H1 (cell line): ENCODE measurements around the gene MPND. TPM values are rescaled to one million over a fixed set of nuclear protein-coding genes. Genes with fewer than 3 reads are reported as not detected.

ENCODE experiments used
- CTCF ChIA-PET: fragments of 300-600 bp; sonication (Branson Sonifier 250); formaldehyde crosslinking; loops from one replicate; lab custom pipeline; 2021; ENCODE audit not compliant: partially characterized antibody; lab: Charles Lee
- POLR2A ChIA-PET: fragments of 300-600 bp; sonication (Branson Sonifier 250); formaldehyde crosslinking; loops from one replicate; lab custom pipeline; 2021; ENCODE audit warnings: inconsistent platforms; ENCODE audit not compliant: partially characterized antibody; lab: Charles Lee
- DNase-seq, 2 experiments: peaks; one replicate each; pipeline versions ENCODE4 v3.0.0 to v3.0.0-alpha.2; 2010 to 2022; ENCODE audit warnings: low spot score in 2 of 2, low read depth in 1 of 2, mixed read lengths in 1 of 2
- FAIRE-seq: peaks from 2 replicates; lab custom pipeline; 2011; peaks lifted over from hg19 to GRCh38; lab: Jason Lieb, UNC
- H2AFZ ChIP-seq: 2 replicates; pipeline ENCODE4 v1.8.1; 2012; ENCODE audit warnings: low read length, inconsistent platforms
- H2AK5ac ChIP-seq: 2 replicates; pipeline ENCODE4 v1.6.1; 2013; ENCODE audit warnings: low read depth, low read length
- H2BK120ac ChIP-seq: replicated peaks from 2 replicates; pipeline ENCODE3; 2013; ENCODE audit warnings: low read depth, low read length, inconsistent platforms
- H2BK12ac ChIP-seq: 2 replicates; pipeline ENCODE4 v1.6.1; 2013; ENCODE audit warnings: low read depth, low read length
- H2BK15ac ChIP-seq: 2 replicates; pipeline ENCODE4 v1.6.1; 2013; ENCODE audit warnings: low read length
- H2BK20ac ChIP-seq: 2 replicates; pipeline ENCODE4 v1.6.1; 2013; ENCODE audit warnings: low read length
- H2BK5ac ChIP-seq: 2 replicates; pipeline ENCODE4 v1.6.1; 2013; ENCODE audit warnings: low read depth, low read length
- H3K14ac ChIP-seq: 2 replicates; pipeline ENCODE4 v1.6.1; 2013; ENCODE audit warnings: inconsistent platforms; ENCODE audit not compliant: insufficient read length
- H3K18ac ChIP-seq: 2 replicates; pipeline ENCODE4 v1.6.1; 2013; ENCODE audit warnings: low read length; ENCODE audit errors: extremely low read depth
- H3K23ac ChIP-seq: 2 replicates; pipeline ENCODE4 v1.6.1; 2013; ENCODE audit warnings: inconsistent platforms; ENCODE audit not compliant: insufficient read length
- H3K23me2 ChIP-seq: 2 replicates; pipeline ENCODE4 v1.6.1; 2013; ENCODE audit warnings: low read depth, low read length
- H3K27ac ChIP-seq: 2 replicates; pipeline ENCODE4 v1.6.1; 2011; ENCODE audit warnings: low read depth, low read length, inconsistent platforms
- H3K27me3 ChIP-seq, 4 experiments: replicated peaks in 1 of 4; 1 replicate in 1 of 4; 2 replicates in 3 of 4; pipeline versions ENCODE4 v1.6.1 to v1.8.1; 2011 to 2013; ENCODE audit warnings: low read length in 3 of 4, mild to moderate bottlenecking in 3 of 4, inconsistent platforms in 2 of 4, mixed read lengths in 2 of 4, moderate library complexity in 1 of 4; ENCODE audit not compliant: control insufficient read depth in 3 of 4, insufficient read depth in 3 of 4; ENCODE audit errors: extremely low read depth in 1 of 4
- H3K36me3 ChIP-seq, 4 experiments: 2 replicates each; pipeline versions ENCODE4 v1.6.1 to v1.8.1; 2011 to 2013; ENCODE audit warnings: mild to moderate bottlenecking in 4 of 4, low read length in 3 of 4, moderate library complexity in 2 of 4, control low read depth in 1 of 4, inconsistent platforms in 1 of 4; ENCODE audit not compliant: insufficient read depth in 4 of 4, control insufficient read depth in 2 of 4
- H3K4ac ChIP-seq: replicated peaks from 2 replicates; pipeline ENCODE3; 2013; ENCODE audit warnings: low read length, low read depth, mixed read lengths, inconsistent platforms; ENCODE audit not compliant: insufficient read length
- H3K4me1 ChIP-seq, 4 experiments: replicated peaks in 1 of 4; 1 replicate in 1 of 4; 2 replicates in 3 of 4; pipeline versions ENCODE4 v1.6.1 to v1.8.1; 2011 to 2013; ENCODE audit warnings: low read length in 3 of 4, inconsistent platforms in 2 of 4, mixed read lengths in 1 of 4; ENCODE audit not compliant: insufficient read depth in 4 of 4, control insufficient read depth in 3 of 4
- H3K4me2 ChIP-seq, 2 experiments: 2 replicates each; pipeline versions ENCODE4 v1.6.1 to v1.8.1; 2011 to 2013; ENCODE audit warnings: low read depth in 2 of 2, low read length in 2 of 2, control low read depth in 1 of 2, inconsistent platforms in 1 of 2, mild to moderate bottlenecking in 1 of 2; ENCODE audit not compliant: insufficient read depth in 1 of 2
- H3K4me3 ChIP-seq, 4 experiments: fragments of 200-600, 300-600 bp in 1 of 4; sonication (generic), shearing (Covaris generic), sonication (Bioruptor Twin) in 1 of 4; 2 replicates each; pipeline versions ENCODE4 v1.5.1 to v1.8.1; 2011 to 2016; ENCODE audit warnings: low read length in 4 of 4, low read depth in 3 of 4, control low read depth in 2 of 4, inconsistent platforms in 2 of 4, mild to moderate bottlenecking in 2 of 4, mixed read lengths in 1 of 4, moderate library complexity in 1 of 4; ENCODE audit not compliant: insufficient read depth in 2 of 4; ENCODE audit errors: extremely low read depth in 1 of 4
- H3K56ac ChIP-seq: replicated peaks from 2 replicates; pipeline ENCODE3; 2013; ENCODE audit warnings: low read depth, mild to moderate bottlenecking, mixed read lengths, low read length, inconsistent platforms; ENCODE audit not compliant: insufficient read length
- H3K79me1 ChIP-seq: 2 replicates; pipeline ENCODE4 v1.6.1; 2013; ENCODE audit warnings: low read depth, low read length, control low read depth
- H3K79me2 ChIP-seq, 2 experiments: 2 replicates each; pipeline versions ENCODE4 v1.6.1 to v1.8.1; 2012 to 2013; ENCODE audit warnings: low read length in 2 of 2, mild to moderate bottlenecking in 2 of 2, inconsistent platforms in 1 of 2; ENCODE audit not compliant: insufficient read depth in 2 of 2, control insufficient read depth in 1 of 2
- H3K9ac ChIP-seq, 4 experiments: replicated peaks in 1 of 4; 1 replicate in 1 of 4; 2 replicates in 3 of 4; pipeline versions ENCODE4 v1.6.1 to v1.8.1; 2011 to 2013; ENCODE audit warnings: low read depth in 3 of 4, low read length in 3 of 4, control low read depth in 2 of 4, mild to moderate bottlenecking in 2 of 4, moderate library complexity in 2 of 4, inconsistent platforms in 1 of 4; ENCODE audit errors: extremely low read depth in 1 of 4
- H3K9me3 ChIP-seq, 2 experiments: 2 replicates each; pipeline versions ENCODE4 v1.6.1 to v1.8.1; 2012 to 2013; ENCODE audit warnings: mild to moderate bottlenecking in 2 of 2, moderate library complexity in 2 of 2, control low read depth in 1 of 2, inconsistent platforms in 1 of 2, low read depth in 1 of 2, low read length in 1 of 2, mixed read lengths in 1 of 2; ENCODE audit not compliant: insufficient read depth in 2 of 2
- H4K20me1 ChIP-seq, 2 experiments: replicated peaks in 1 of 2; 2 replicates each; pipeline versions ENCODE3 to v1.8.1; 2011 to 2013; ENCODE audit warnings: inconsistent platforms in 2 of 2, low read length in 2 of 2, mild to moderate bottlenecking in 1 of 2; ENCODE audit not compliant: insufficient read depth in 2 of 2, control insufficient read depth in 1 of 2
- H4K5ac ChIP-seq: 2 replicates; pipeline ENCODE4 v1.6.1; 2013; ENCODE audit warnings: low read length, low read depth, mixed read lengths, inconsistent platforms; ENCODE audit not compliant: insufficient read length
- H4K8ac ChIP-seq: 2 replicates; pipeline ENCODE4 v1.8.0; 2013; ENCODE audit warnings: mild to moderate bottlenecking, moderate library complexity, low read length, inconsistent platforms; ENCODE audit not compliant: insufficient read depth; ENCODE audit errors: extremely low read depth
- H4K91ac ChIP-seq: replicated peaks from 2 replicates; pipeline ENCODE3; 2013; ENCODE audit warnings: low read length, mixed read lengths, inconsistent platforms; ENCODE audit not compliant: insufficient read length
- BACH1 ChIP-seq: IDR thresholded peaks from 2 replicates; pipeline ENCODE4 v1.6.1; 2012; ENCODE audit warnings: low read length, improper control_type of control experiment
- FOSL1 ChIP-seq: IDR thresholded peaks from 2 replicates; pipeline ENCODE4 v1.6.1; 2011; ENCODE audit warnings: mild to moderate bottlenecking, low read depth, low read length, moderate library complexity; ENCODE audit not compliant: insufficient read depth
- GTF2F1 ChIP-seq: IDR thresholded peaks from 2 replicates; pipeline ENCODE4 v1.6.1; 2012; ENCODE audit warnings: low read depth, low read length, improper control_type of control experiment, borderline replicate concordance
- KDM4A ChIP-seq: IDR thresholded peaks from one replicate; pipeline ENCODE4 v1.7.1; 2012; ENCODE audit warnings: low read depth, mild to moderate bottlenecking, moderate library complexity, low read length, inconsistent platforms; ENCODE audit not compliant: severe bottlenecking
- MAFK ChIP-seq: IDR thresholded peaks from 2 replicates; pipeline ENCODE4 v1.6.1; 2012; ENCODE audit warnings: low read depth, mild to moderate bottlenecking, improper control_type of control experiment, low read length
- MAX ChIP-seq: IDR thresholded peaks from 2 replicates; pipeline ENCODE4 v1.6.1; 2012; ENCODE audit warnings: inconsistent platforms
- POLR2A ChIP-seq, 2 experiments: IDR thresholded peaks; 1 replicate in 1 of 2; 2 replicates in 1 of 2; pipeline ENCODE4 v1.6.1; 2011; ENCODE audit warnings: low read depth in 2 of 2, low read length in 2 of 2, mild to moderate bottlenecking in 2 of 2; ENCODE audit errors: control extremely low read depth in 1 of 2
- POLR2AphosphoS5 ChIP-seq: IDR thresholded peaks from 2 replicates; pipeline ENCODE4 v1.6.1; 2011; ENCODE audit warnings: low read depth, low read length
- RFX5 ChIP-seq: IDR thresholded peaks from 2 replicates; pipeline ENCODE4 v1.6.1; 2011; ENCODE audit warnings: low read depth, low read length, improper control_type of control experiment, borderline replicate concordance
- TAF1 ChIP-seq: IDR thresholded peaks from 2 replicates; pipeline ENCODE4 v1.6.1; 2011; ENCODE audit warnings: mild to moderate bottlenecking, low read depth, low read length
- YY1 ChIP-seq: IDR thresholded peaks from 2 replicates; pipeline ENCODE4 v1.6.1; 2011; ENCODE audit warnings: low read depth, mild to moderate bottlenecking, low read length
- WGBS, 2 experiments: shearing (Covaris generic) in 1 of 2; methylation state at CpG; one replicate each; pipeline versions ENCODE4 v1.1.6 to v1.1.7; 2013 to 2015; ENCODE audit warnings: low lambda C conversion rate in 2 of 2, mixed read lengths in 2 of 2, inconsistent platforms in 1 of 2, low coverage in 1 of 2, missing lambda C conversion rate in 1 of 2; ENCODE audit not compliant: insufficient replicate concordance in 2 of 2, insufficient coverage in 1 of 2, insufficient read length in 1 of 2; ENCODE audit errors: extremely low coverage in 1 of 2, missing lambda C conversion rate in 1 of 2; 5-methylcytosine and 5-hydroxymethylcytosine counted together
- polyA plus RNA-seq, 7 experiments: library from polyadenylated mRNA; depleted of rRNA in 3 of 7; stranded (reverse) in 5 of 7; unstranded in 2 of 7; fragments of >200 nt in 5 of 7; fragments of 200-250 nt in 2 of 7; gene quantifications; 1 replicate in 5 of 7; 2 replicates in 1 of 7; 4 replicates in 1 of 7; pipeline versions ENCODE4 v1.2.1 to v1.2.3, GENCODE V29; 2011 to 2013; ENCODE audit warnings: missing spikeins in 2 of 7, mixed read lengths in 2 of 7
- total RNA-seq: library from RNA; stranded (reverse); fragmentation: NEBNext Ultra II Directional; extraction: Animal tissue kit (Norgen Biotek cat#: 25700); gene quantifications from 2 replicates; pipeline ENCODE4 v1.2.1, GENCODE V29; 2021

MPND gene
- total and polyA plus RNA-seq, 2 of the 8 experiments (the other 6 are each of a cell fraction or from before 2014, with no cell fraction given), result 22.9 to 27.7 TPM

DNA sequence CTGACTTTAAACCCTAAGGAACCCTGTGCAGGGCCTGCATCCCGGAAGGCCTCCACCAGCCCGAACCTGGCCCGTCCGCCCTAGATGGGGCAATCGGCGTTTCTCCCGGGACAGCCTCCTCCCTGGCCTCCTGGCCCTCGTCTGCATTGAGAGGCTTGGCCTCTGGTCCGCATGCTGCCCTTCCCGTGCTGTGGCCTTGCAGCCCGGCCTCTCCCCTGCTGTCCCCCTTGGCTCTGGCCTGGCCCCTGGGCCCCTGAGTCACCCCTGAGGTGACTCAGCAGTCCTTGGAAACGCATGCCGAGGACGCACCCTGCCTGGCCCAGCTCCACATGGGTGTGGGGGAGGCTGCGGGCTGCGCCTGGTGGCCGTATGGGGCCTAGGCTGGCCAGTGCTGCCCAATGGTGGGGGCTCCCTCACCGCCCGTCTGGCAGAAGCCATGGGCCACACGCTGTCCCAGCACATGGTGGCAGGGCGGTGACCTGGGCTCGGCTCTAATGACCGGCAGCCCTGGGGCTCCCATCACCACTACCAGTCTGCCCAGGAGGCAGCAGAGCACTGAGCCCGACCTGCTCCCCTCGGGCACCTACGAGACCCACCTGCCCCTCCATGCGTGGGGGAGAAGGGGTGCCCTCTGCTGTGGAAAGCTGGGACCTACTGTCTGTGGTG lies 31.3 kb downstream of the MPND start:
- ChIA-PET CTCF (interaction anchor here (0.6 to 6.3 kb wide), 14 partner anchors 8 to 107 kb away, joined by 3 to 72 read pairs (median 9); partner anchors contain the start of genes CHAF1A, MPND and SH3GL1), POLR2A (interaction anchor here (0.8 to 5.8 kb wide), 11 partner anchors 11 to 73 kb away, joined by 3 to 63 read pairs (median 13); partner anchors contain the start of genes CHAF1A, MPND and SH3GL1)
- Histone ChIP-seq H3K9ac (peak overlapping the region in 2 of 4 experiments; percentile 48 to 55; a peak in 4 of 7 replicates), H2BK20ac (peak overlapping the region; percentile 86; the same call in 1 of the 2 replicates), H3K23me2 (no peaks in the 10 kb centered on the region), H3K4ac (peak overlapping the region; percentile 87), H2BK5ac (peak overlapping the region; percentile 95), H2BK12ac (peak overlapping the region; percentile 90), H2BK15ac (peak overlapping the region; percentile 92; the same call in 1 of the 2 replicates), H3K23ac (no peak overlapping the region), H4K5ac (peak overlapping the region; percentile 21), H3K79me2 (peaks cover 0 to 30% of the 10 kb centered on the region in 2 experiments; a peak in 1 of 4 replicates), H3K27ac (peak overlapping the region; percentile 82), H4K8ac (peak overlapping the region; percentile 84), H4K91ac (peak overlapping the region; percentile 97), H3K4me1 (peaks cover 5 to 44% (median 32%) of the 10 kb centered on the region in 4 experiments), H4K20me1 (peaks cover 19 to 45% of the 10 kb centered on the region in 2 experiments), H3K36me3 (no peaks in the 10 kb centered on the region), H3K56ac (peak overlapping the region; percentile 54), H3K4me3 (no peak overlapping the region), H3K4me2 (peak overlapping the region; percentile 8 to 46; a peak in 1 of 4 replicates), H2BK120ac (peak overlapping the region; percentile 43), H3K9me3 (no peaks in the 10 kb centered on the region), H3K18ac (peak overlapping the region; percentile 90), H3K14ac (no peak overlapping the region), H2AFZ (no peak overlapping the region), H3K27me3 (no peaks in the 10 kb centered on the region), H3K79me1 (peaks cover 21% of the 10 kb centered on the region), H2AK5ac (peak overlapping the region; percentile 95; the same call in 1 of the 2 replicates)
- DNase-seq (no peak), FAIRE-seq (no peak)
- WGBS, 2 experiments, result 76% methylated on average over 27 of the region's 27 CpGs; no CpG with 5 or more reads in 1 of the 2 experiments
- no peak for TF ChIP-seq GTF2F1
- no peak for TF ChIP-seq POLR2AphosphoS5
- TF ChIP-seq POLR2A (IDR thresholded peaks at IDR 0.05; ENCODE audit: control extremely low read depth in 1 of 2, low read depth in 2 of 2, low read length in 2 of 2), result no peak
- no peak for TF ChIP-seq RFX5
- no peak for TF ChIP-seq YY1
- TF ChIP-seq FOSL1, result no peak
- TF ChIP-seq MAFK, result peak; percentile 72; the same call in 1 of the 2 replicates
- TF ChIP-seq MAX, result peak; percentile 47
- TF ChIP-seq KDM4A, result no peak
- peak; percentile 91 for TF ChIP-seq BACH1
- no peak for TF ChIP-seq TAF1
